Fibroblast of skin of scalp (primary cell): ENCODE measurements around the gene KRT73.

ENCODE experiments used
- DNase-seq: peaks from one replicate; pipeline ENCODE4 v3.0.0-alpha.2; 2013

The KRT73 gene

DNA sequence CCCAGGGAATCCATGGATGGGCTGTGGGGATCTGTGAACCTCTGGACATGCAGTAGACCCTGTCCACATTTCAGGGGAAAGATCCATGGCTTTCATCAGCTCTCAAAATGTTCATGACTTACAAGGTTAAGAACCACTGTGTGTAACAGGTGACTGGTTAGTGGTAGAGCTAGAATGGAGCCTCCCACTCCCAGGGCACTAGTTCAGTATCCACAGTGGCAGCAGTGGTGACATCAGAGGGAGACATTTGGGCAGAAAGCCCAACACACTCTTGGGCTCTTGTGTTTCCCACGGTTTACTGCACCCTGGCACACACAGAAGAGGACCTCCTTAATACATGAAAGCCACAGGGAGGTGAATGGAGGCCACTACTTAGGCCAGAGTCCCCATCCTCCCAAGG is 53.8 kb downstream of the KRT73 start:
- no peak for DNase-seq

- DNase-seq = no peak
These were observed 56.4 kb downstream of the KRT73 start for GRCh38 chr12:52561880-52562449.

DNA sequence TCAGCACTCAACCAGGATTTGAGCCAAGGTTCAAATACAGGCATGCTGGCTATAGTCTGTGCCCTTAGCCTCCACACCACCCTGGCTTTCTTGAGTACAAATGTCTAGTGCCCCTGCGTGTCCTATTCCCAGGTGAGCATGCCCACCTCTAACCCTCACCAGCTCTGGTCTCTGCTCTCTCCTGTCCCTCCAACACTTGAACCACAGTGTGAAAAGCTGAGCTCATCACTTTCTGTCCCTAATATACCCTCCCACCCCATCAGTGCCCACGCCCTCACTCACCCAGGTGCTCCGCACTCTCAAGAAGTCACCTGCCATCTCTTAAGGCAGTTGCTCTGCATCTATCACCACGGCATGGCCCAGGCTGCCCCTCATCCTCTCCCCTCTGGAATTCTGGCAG is 58.4 kb downstream of the KRT73 start:
- no peak for DNase-seq

- DNase-seq = no peak
These were observed 59.4 kb downstream of the KRT73 start for GRCh38 chr12:52558781-52559445.
